Neural crest cell (in vitro differentiated cells): ENCODE results near the gene SARM1. TPM values are rescaled to one million over a fixed set of nuclear protein-coding genes. Genes with fewer than 3 reads are reported as not detected.

Source experiments
- DNase-seq: peaks from one replicate; pipeline ENCODE4 v3.0.0; 2021; ENCODE audit warnings: low read depth, mixed read lengths, low spot score
- H3K27ac Mint-ChIP-seq: one replicate; pipeline ENCODE4 v1.8.0; 2021; ENCODE audit warnings: mild to moderate bottlenecking, mixed read lengths; ENCODE audit not compliant: unreplicated experiment
- H3K27me3 Mint-ChIP-seq: 2 replicates; pipeline ENCODE4 v1.8.0; 2021; ENCODE audit warnings: low read depth, mild to moderate bottlenecking, mixed read lengths
- H3K36me3 Mint-ChIP-seq: 2 replicates; pipeline ENCODE4 v1.8.0; 2021; ENCODE audit warnings: low read depth, mild to moderate bottlenecking, mixed read lengths
- H3K4me1 Mint-ChIP-seq: 2 replicates; pipeline ENCODE4 v1.8.0; 2021; ENCODE audit warnings: mixed read lengths
- H3K4me3 Mint-ChIP-seq: one replicate; pipeline ENCODE4 v1.8.0; 2021; ENCODE audit warnings: mild to moderate bottlenecking, mixed read lengths
- H3K9me3 Mint-ChIP-seq: 2 replicates; pipeline ENCODE4 v1.8.0; 2021; ENCODE audit warnings: mixed read lengths
- CTCF ChIP-seq: fragments of 200-600 bp; sonication (generic); conservative IDR thresholded peaks from 2 replicates; pipeline ENCODE4 v1.5.0; 2021; ENCODE audit warnings: antibody characterized with exemption, mild to moderate bottlenecking
- total RNA-seq: library from RNA; stranded (reverse); gene quantifications from 2 replicates; pipeline ENCODE4 v1.2.1, GENCODE V29; 2021

SARM1 gene
- total RNA-seq, 1 donor from 2014 or later: 52.5 TPM

GRCh38 chr17:28333083-28333746, 38.3 kb upstream of the SARM1 start:
- Mint-ChIP-seq H3K27ac (no peak overlapping the region), H3K4me3 (peak overlapping the region; percentile 98), H3K4me1 (peaks cover 36% of the 10 kb centered on the region)

GRCh38 chr17:28334171-28334570, 37.3 kb upstream of the SARM1 start:
- no peak for DNase-seq
- H3K4me3 Mint-ChIP-seq: peak overlapping the region; percentile 98
- H3K27me3 Mint-ChIP-seq: peaks cover 3% of the 10 kb centered on the region

More at GRCh38 chr17:28333083-28333746, 38.3 kb upstream of the SARM1 start:
- Mint-ChIP-seq H3K9me3 (no peaks in the 10 kb centered on the region), H3K27me3 (peaks cover 3% of the 10 kb centered on the region), H3K36me3 (no peaks in the 10 kb centered on the region)
- no peak for DNase-seq
- no peak for TF ChIP-seq CTCF

GRCh38 chr17:28334666-28335200, 36.8 kb upstream of the SARM1 start:
- H3K27ac Mint-ChIP-seq: peak overlapping the region; percentile 90
- H3K4me3 Mint-ChIP-seq: peak overlapping the region; percentile 98
- H3K4me1 Mint-ChIP-seq: peaks cover 40% of the 10 kb centered on the region
- H3K27me3 Mint-ChIP-seq: peaks cover 3% of the 10 kb centered on the region
- no peaks in the 10 kb centered on the region for H3K36me3 Mint-ChIP-seq
- no peak for TF ChIP-seq CTCF
- no peak for DNase-seq
- no peaks in the 10 kb centered on the region for H3K9me3 Mint-ChIP-seq

More at GRCh38 chr17:28334171-28334570, 37.3 kb upstream of the SARM1 start:
- Mint-ChIP-seq H3K27ac (peak overlapping the region; percentile 90), H3K4me1 (peaks cover 40% of the 10 kb centered on the region), H3K36me3 (no peaks in the 10 kb centered on the region), H3K9me3 (no peaks in the 10 kb centered on the region)
- no peak for TF ChIP-seq CTCF

GRCh38 chr17:28335201-28335958, 36.1 kb upstream of the SARM1 start, which contains the start of the genes IFT20 and TNFAIP1:
Gene IFT20 (minus strand): TSS chr17:28335472. CDS start chr17:28331985, 3,487 bp downstream.
Gene TNFAIP1 (plus strand): TSS chr17:28335761. CDS start chr17:28339522, 3,761 bp downstream.
- Mint-ChIP-seq H3K4me3 (peak within 1 kb of the TSS; percentile 98), H3K27ac (peak within 1 kb of the TSS; percentile 99)

More at GRCh38 chr17:28335201-28335958, 36.1 kb upstream of the SARM1 start, which contains the start of the genes IFT20 and TNFAIP1:
- Mint-ChIP-seq H3K27me3 (peaks cover 3% of the 10 kb centered on the region), H3K4me1 (peaks cover 40% of the 10 kb centered on the region), H3K9me3 (no peaks in the 10 kb centered on the region), H3K36me3 (no peaks in the 10 kb centered on the region)
- TF ChIP-seq CTCF: no peak
- peak; percentile 96 for DNase-seq
